Measurements from ENCODE around the gene PTCHD1. TPM values are rescaled to one million over a fixed set of nuclear protein-coding genes. Genes with fewer than 3 reads are reported as not detected.

Gene PTCHD1
- total and polyA plus RNA-seq, 9 of the 15 experiments (the other 6 are each of a cell fraction or from before 2014, with no cell fraction given) = not detected

- no peak for FAIRE-seq
- POLR2A ChIA-PET = no interaction called here
- H3K9me3 ChIP-seq (replicated peaks; ENCODE audit: control insufficient read depth, insufficient read depth, low read depth, low read length) = no peaks in the 10 kb centered on the region
- TF ChIP-seq MIER1 (IDR thresholded peaks at IDR 0.05; ENCODE audit: low read depth) (no peak), TCF7 (IDR thresholded peaks at IDR 0.05; ENCODE audit: borderline replicate concordance) (no peak), HDAC8 (tag; IDR thresholded peaks at IDR 0.05) (no peak), HLTF (IDR thresholded peaks at IDR 0.05) (peak; percentile 72; the same call in 1 of the 2 replicates), RBM39 (optimal IDR thresholded peaks at IDR 0.05; ENCODE audit: low read depth, low read length) (no peak), NFE2L1 (tag; IDR thresholded peaks at IDR 0.05; ENCODE audit: borderline replicate concordance, low read depth) (no peak), UBTF (IDR thresholded peaks at IDR 0.05; ENCODE audit: borderline replicate concordance in 1 of 2, low read depth in 2 of 2, low read length in 2 of 2) (no peak), TRIM28 (IDR thresholded peaks at IDR 0.05) (peak; percentile 70; the same call in 1 of the 2 replicates)
- CTCF ChIA-PET (ENCODE audit: low intra/inter-chr PET ratio) = no interaction called here
- H3K4me2 ChIP-seq (ENCODE audit: insufficient read depth, low read length) = no peak overlapping the region
- in situ Hi-C loops (cut with MboI) = no loop called here
- H3K4me1 ChIP-seq (replicated peaks in 1 of 2; ENCODE audit: control insufficient read depth in 2 of 2, insufficient read depth in 2 of 2, low read length in 2 of 2) = no peaks in the 10 kb centered on the region
- no peak overlapping the region for H3K4me3 ChIP-seq
- no peaks in the 10 kb centered on the region for H3K36me3 ChIP-seq (ENCODE audit: control insufficient read depth, insufficient read depth, low read length)
- H3K27me3 ChIP-seq (ENCODE audit: control insufficient read depth in 2 of 2, insufficient read depth in 2 of 2, low read length in 2 of 2) = no peaks in the 10 kb centered on the region
- no peak overlapping the region for H2AFZ ChIP-seq (ENCODE audit: low read depth, low read length)
- no peak overlapping the region for H3K27ac ChIP-seq (ENCODE audit: extremely low read depth, low read depth, low read length)
- H3K9me1 ChIP-seq (ENCODE audit: control insufficient read depth, insufficient read depth, low read length) = no peaks in the 10 kb centered on the region
- H3K9ac ChIP-seq (ENCODE audit: insufficient read depth in 1 of 2, low read depth in 2 of 2, low read length in 2 of 2) = no peak overlapping the region
- no peaks in the 10 kb centered on the region for H3K79me2 ChIP-seq (ENCODE audit: control insufficient read depth, insufficient read depth, low read length)
- no peaks in the 10 kb centered on the region for H4K20me1 ChIP-seq (replicated peaks; ENCODE audit: control insufficient read depth, insufficient read depth, low read length)
- BruUV-seq (replicated peaks) = no TSS peak
- ATAC-seq = no peak
- DNase-seq (ENCODE audit: extremely low read depth in 1 of 4, low spot score in 3 of 4) = no peak
- intact Hi-C loops (cut with micrococcal nuclease) = no loop called here
- WGBS (ENCODE audit: insufficient coverage, low coverage, missing lambda C conversion rate) = 0% methylated on average over 1 of the region's 1 CpG
These were observed 88.3 kb downstream of the PTCHD1 start for GRCh38 chrX:23422912-23423311.

Measured in K562 (cell line).